H9 (cell line): ENCODE data around the gene ITPRID2. TPM values are rescaled to one million over a fixed set of nuclear protein-coding genes. Genes with fewer than 3 reads are reported as not detected.

Experiments
- DNase-seq: peaks from one replicate; pipeline ENCODE4 v3.0.0-alpha.2; 2017
- H2AFZ ChIP-seq: one replicate; pipeline ENCODE4 v1.6.1; 2013; ENCODE audit warnings: mild to moderate bottlenecking, low read length, control low read depth, moderate library complexity
- H2AK5ac ChIP-seq: 2 replicates; pipeline ENCODE4 v1.6.1; 2013; ENCODE audit warnings: low read length, control low read depth, mixed read lengths; ENCODE audit not compliant: insufficient read length
- H2BK120ac ChIP-seq: one replicate; pipeline ENCODE4 v1.6.1; 2013; ENCODE audit warnings: low read depth, mild to moderate bottlenecking, low read length, control low read depth, inconsistent platforms; ENCODE audit not compliant: poor library complexity, severe bottlenecking
- H2BK12ac ChIP-seq: 2 replicates; pipeline ENCODE4 v1.6.1; 2013; ENCODE audit warnings: low read length, control low read depth, mixed read lengths, low read depth; ENCODE audit not compliant: insufficient read length
- H2BK15ac ChIP-seq: 2 replicates; pipeline ENCODE4 v1.6.1; 2013; ENCODE audit warnings: low read depth, low read length, control low read depth
- H2BK20ac ChIP-seq: one replicate; pipeline ENCODE4 v1.6.1; 2013; ENCODE audit warnings: low read depth, mild to moderate bottlenecking, low read length, control low read depth, inconsistent platforms; ENCODE audit not compliant: poor library complexity, severe bottlenecking
- H2BK5ac ChIP-seq: 2 replicates; pipeline ENCODE4 v1.6.1; 2013; ENCODE audit warnings: low read length, control low read depth, mixed read lengths; ENCODE audit not compliant: insufficient read length
- H3K14ac ChIP-seq: 2 replicates; pipeline ENCODE4 v1.6.1; 2013; ENCODE audit warnings: low read length, control low read depth; ENCODE audit not compliant: insufficient read depth
- H3K18ac ChIP-seq: 2 replicates; pipeline ENCODE4 v1.6.1; 2013; ENCODE audit warnings: low read depth, mild to moderate bottlenecking, mixed read lengths, low read length, control low read depth; ENCODE audit not compliant: insufficient read length
- H3K23ac ChIP-seq: 2 replicates; pipeline ENCODE4 v1.6.1; 2013; ENCODE audit warnings: low read length, control low read depth, mixed read lengths, low read depth; ENCODE audit not compliant: insufficient read length
- H3K23me2 ChIP-seq: 2 replicates; pipeline ENCODE4 v1.6.1; 2013; ENCODE audit warnings: low read depth, mild to moderate bottlenecking, mixed read lengths, low read length, control low read depth; ENCODE audit not compliant: insufficient read length, poor library complexity, severe bottlenecking
- H3K27ac ChIP-seq: 2 replicates; pipeline ENCODE4 v1.5.1; 2013; ENCODE audit warnings: low read length, control low read depth, mixed read lengths, low read depth; ENCODE audit not compliant: insufficient read length
- H3K27me3 ChIP-seq: 2 replicates; pipeline ENCODE4 v1.6.1; 2013; ENCODE audit warnings: low read length, control low read depth, inconsistent platforms; ENCODE audit not compliant: insufficient read depth
- H3K4ac ChIP-seq: 2 replicates; pipeline ENCODE4 v1.6.1; 2013; ENCODE audit warnings: low read depth, mild to moderate bottlenecking, control low read depth, inconsistent platforms, low read length, moderate library complexity
- H3K4me1 ChIP-seq: 2 replicates; pipeline ENCODE4 v1.6.1; 2013; ENCODE audit warnings: low read length, control low read depth, inconsistent platforms; ENCODE audit not compliant: insufficient read depth
- H3K4me2 ChIP-seq: 2 replicates; pipeline ENCODE4 v1.6.1; 2013; ENCODE audit warnings: low read length, control low read depth, mixed read lengths; ENCODE audit not compliant: insufficient read length, insufficient read depth
- H3K56ac ChIP-seq: 2 replicates; pipeline ENCODE4 v1.6.1; 2013; ENCODE audit warnings: low read depth, mild to moderate bottlenecking, mixed read lengths, low read length, control low read depth; ENCODE audit not compliant: insufficient read length
- H3K79me1 ChIP-seq: 2 replicates; pipeline ENCODE4 v1.6.1; 2013; ENCODE audit warnings: low read depth, mild to moderate bottlenecking, moderate library complexity, low read length, control low read depth, inconsistent platforms; ENCODE audit not compliant: insufficient read depth, poor library complexity, severe bottlenecking
- H3K79me2 ChIP-seq: 2 replicates; pipeline ENCODE4 v1.6.1; 2013; ENCODE audit warnings: low read length, control low read depth, inconsistent platforms; ENCODE audit not compliant: insufficient read depth
- H3K9ac ChIP-seq: 2 replicates; pipeline ENCODE4 v1.6.1; 2013; ENCODE audit warnings: low read length, control low read depth, mixed read lengths; ENCODE audit not compliant: insufficient read length; ENCODE audit errors: extremely low read depth
- H3K9me3 ChIP-seq: one replicate; pipeline ENCODE4 v1.6.1; 2013; ENCODE audit warnings: low read depth, low read length, inconsistent platforms; ENCODE audit not compliant: control insufficient read depth
- H3T11ph ChIP-seq: one replicate; pipeline ENCODE4 v1.6.1; 2013; ENCODE audit warnings: mild to moderate bottlenecking, low read length, control low read depth, inconsistent platforms
- H4K20me1 ChIP-seq: one replicate; pipeline ENCODE4 v1.6.1; 2013; ENCODE audit not compliant: control insufficient read depth, insufficient read length, insufficient read depth
- H4K5ac ChIP-seq: 2 replicates; pipeline ENCODE4 v1.6.1; 2013; ENCODE audit warnings: low read depth, mild to moderate bottlenecking, mixed read lengths, low read length, control low read depth; ENCODE audit not compliant: insufficient read length
- H4K8ac ChIP-seq: replicated peaks from 2 replicates; pipeline ENCODE4 v1.6.1; 2013; ENCODE audit warnings: low read length, control low read depth, mixed read lengths, low read depth; ENCODE audit not compliant: insufficient read length
- H4K91ac ChIP-seq: 2 replicates; pipeline ENCODE4 v1.6.1; 2013; ENCODE audit warnings: low read depth, mild to moderate bottlenecking, moderate library complexity, mixed read lengths, low read length, control low read depth; ENCODE audit not compliant: insufficient read length
- H3K27ac Mint-ChIP-seq, 3 experiments: 2 replicates in 2 of 3; 3 replicates in 1 of 3; pipeline ENCODE4 v1.8.0; 2020 to 2021; ENCODE audit warnings: mixed read lengths in 3 of 3, mild to moderate bottlenecking in 1 of 3, moderate library complexity in 1 of 3
- H3K27me3 Mint-ChIP-seq: 2 replicates; pipeline ENCODE4 v1.8.0; 2021; ENCODE audit warnings: low read depth, mild to moderate bottlenecking, moderate library complexity, mixed read lengths
- H3K36me3 Mint-ChIP-seq, 3 experiments: 2 replicates in 2 of 3; 3 replicates in 1 of 3; pipeline ENCODE4 v1.8.0; 2020 to 2021; ENCODE audit warnings: low read depth in 3 of 3, mixed read lengths in 3 of 3; ENCODE audit not compliant: insufficient read depth in 1 of 3
- H3K4me1 Mint-ChIP-seq, 2 experiments: 2 replicates each; pipeline ENCODE4 v1.8.0; 2020; ENCODE audit warnings: mixed read lengths in 2 of 2
- H3K4me3 Mint-ChIP-seq, 2 experiments: 2 replicates in 1 of 2; 3 replicates in 1 of 2; pipeline ENCODE4 v1.8.0; 2020 to 2021; ENCODE audit warnings: mild to moderate bottlenecking in 2 of 2, mixed read lengths in 2 of 2, moderate library complexity in 1 of 2
- H3K9me3 Mint-ChIP-seq, 2 experiments: 2 replicates in 1 of 2; 3 replicates in 1 of 2; pipeline ENCODE4 v1.8.0; 2020; ENCODE audit warnings: mild to moderate bottlenecking in 2 of 2, mixed read lengths in 2 of 2, moderate library complexity in 1 of 2
- CTCF ChIP-seq: fragments of 200-600 bp; sonication (generic); conservative IDR thresholded peaks from 3 replicates; pipeline ENCODE4 v1.8.0; 2021; ENCODE audit warnings: antibody characterized with exemption, mild to moderate bottlenecking
- WGBS: extraction: QIAGEN DNeasy Blood & Tissue Kit; methylation state at CpG from one replicate; pipeline ENCODE4 v1.1.7; 2013; ENCODE audit warnings: missing lambda C conversion rate, low lambda C conversion rate, mixed read lengths; ENCODE audit not compliant: insufficient read length; ENCODE audit errors: extremely low coverage; 5-methylcytosine and 5-hydroxymethylcytosine counted together
- total RNA-seq: library from RNA; stranded (reverse); gene quantifications from 2 replicates; pipeline ENCODE4 v1.2.1, GENCODE V29; 2021

ITPRID2 gene
- total RNA-seq, 1 experiment from 2014 or later, result 12.0 TPM

- Mint-ChIP-seq H3K27ac (no peak overlapping the region), H3K27me3 (no peaks in the 10 kb centered on the region), H3K36me3 (no peaks in the 10 kb centered on the region), H3K9me3 (no peaks in the 10 kb centered on the region; a peak in 2 of 5 replicates), H3K4me1 (peaks cover 4 to 6% of the 10 kb centered on the region in 2 experiments; a peak in 3 of 4 replicates), H3K4me3 (no peak overlapping the region)
- no CpG with 5 or more reads among the region's 4 CpGs for WGBS
- no peak overlapping the region for H3K18ac ChIP-seq
- no peak overlapping the region for H3K27ac ChIP-seq
- no peaks in the 10 kb centered on the region for H3K23me2 ChIP-seq
- no peak overlapping the region for H2BK15ac ChIP-seq
- H4K5ac ChIP-seq, result no peak overlapping the region
- no peaks in the 10 kb centered on the region for H3K27me3 ChIP-seq
- no peak for DNase-seq
- no peak overlapping the region for H3K9ac ChIP-seq
- TF ChIP-seq CTCF, result no peak
- H4K20me1 ChIP-seq, result no peaks in the 10 kb centered on the region
- no peak overlapping the region for H3K4ac ChIP-seq
- H3K4me2 ChIP-seq, result no peak overlapping the region
- no peaks in the 10 kb centered on the region for H3K79me2 ChIP-seq
- no peak overlapping the region for H3T11ph ChIP-seq
- H3K56ac ChIP-seq, result no peak overlapping the region
- H2BK120ac ChIP-seq, result no peak overlapping the region
- no peak overlapping the region for H3K23ac ChIP-seq
- H2AK5ac ChIP-seq, result no peak overlapping the region
- H4K91ac ChIP-seq, result no peak overlapping the region
- no peak overlapping the region for H2AFZ ChIP-seq
- H2BK12ac ChIP-seq, result no peak overlapping the region
- no peak overlapping the region for H2BK5ac ChIP-seq
- H3K79me1 ChIP-seq, result no peaks in the 10 kb centered on the region
- H3K4me1 ChIP-seq, result no peaks in the 10 kb centered on the region
- H3K14ac ChIP-seq, result no peak overlapping the region
- H3K9me3 ChIP-seq, result no peaks in the 10 kb centered on the region
- no peak overlapping the region for H2BK20ac ChIP-seq
- H4K8ac ChIP-seq, result no peak overlapping the region
Measured at GRCh38 chr2:181957668-181958067, 66.1 kb downstream of the ITPRID2 start.
